Glomerular visceral epithelial cell (primary cell): ENCODE measurements around the gene SKAP1.
"Not testable (repeated sequence)": the region's sequence is repeated elsewhere in the genome, so short reads cannot be mapped to it uniquely, and the experiment has no call there.

ENCODE experiments used
- DNase-seq: peaks from one replicate; pipeline ENCODE4 v3.0.0-alpha.2; 2016; ENCODE audit errors: extremely low spot score

Gene SKAP1

GRCh38 chr17:48368967-48369366 lies 61.0 kb downstream of the SKAP1 start:
- DNase-seq: not testable (repeated sequence)

GRCh38 chr17:48368352-48368908 lies 61.6 kb downstream of the SKAP1 start:
- DNase-seq: no peak

GRCh38 chr17:48363161-48363560 lies 66.9 kb downstream of the SKAP1 start:
- no peak for DNase-seq

- DNase-seq: not testable (repeated sequence)
Measured at GRCh38 chr17:48360861-48361633, 69.0 kb downstream of the SKAP1 start.

GRCh38 chr17:48357779-48358602 lies 72.0 kb downstream of the SKAP1 start:
- DNase-seq: no peak

- no peak for DNase-seq
Measured at GRCh38 chr17:48356866-48357265, 73.1 kb downstream of the SKAP1 start.

GRCh38 chr17:48352630-48353029 lies 77.4 kb downstream of the SKAP1 start:
- peak; percentile 13 for DNase-seq

GRCh38 chr17:48351911-48352332 lies 78.1 kb downstream of the SKAP1 start:
- DNase-seq: peak; percentile 60

GRCh38 chr17:48348352-48348751 lies 81.7 kb downstream of the SKAP1 start:
- DNase-seq: no peak

GRCh38 chr17:48347177-48347576 lies 82.8 kb downstream of the SKAP1 start:
- no peak for DNase-seq

GRCh38 chr17:48344251-48344650 lies 85.8 kb downstream of the SKAP1 start:
- no peak for DNase-seq

- DNase-seq: no peak
Measured at GRCh38 chr17:48340916-48341315, 89.1 kb downstream of the SKAP1 start.

GRCh38 chr17:48338720-48339119 lies 91.3 kb downstream of the SKAP1 start:
- no peak for DNase-seq

GRCh38 chr17:48337903-48338302 lies 92.1 kb downstream of the SKAP1 start:
- DNase-seq: not testable (repeated sequence)

- no peak for DNase-seq
Measured at GRCh38 chr17:48336986-48337385, 93.0 kb downstream of the SKAP1 start.

GRCh38 chr17:48335858-48336500 lies 94.0 kb downstream of the SKAP1 start:
- peak; percentile 75 for DNase-seq

- DNase-seq: no peak
Measured at GRCh38 chr17:48335146-48335784, 94.7 kb downstream of the SKAP1 start.

GRCh38 chr17:48333034-48333530 lies 96.9 kb downstream of the SKAP1 start:
- DNase-seq: no peak

- DNase-seq: no peak
Measured at GRCh38 chr17:48330887-48331286, 99.1 kb downstream of the SKAP1 start.

- no peak for DNase-seq
Measured at GRCh38 chr17:48330421-48330820, 99.6 kb downstream of the SKAP1 start.

GRCh38 chr17:48328457-48328856 lies 101.6 kb downstream of the SKAP1 start:
- no peak for DNase-seq
